Endothelial cell of umbilical vein (primary cell): ENCODE data around the gene MICAL3. TPM values are rescaled to one million over a fixed set of nuclear protein-coding genes. Genes with fewer than 3 reads are reported as not detected.

Experiments
- BruUV-seq: library from RNA; stranded (reverse); fragments of 400-500 nt; replicated peaks from 2 replicates; lab custom pipeline; 2021; lab: Mats Ljungman, UMichigan
- CTCF ChIA-PET: fragments of 300-600, 350-600 bp; sonication (Branson Sonifier 250); formaldehyde crosslinking; loops from one replicate; lab custom pipeline; 2021; ENCODE audit warnings: antibody characterized with exemption, inconsistent platforms; lab: Charles Lee
- POLR2A ChIA-PET: fragments of 300-600, 350-600 bp; sonication (Branson Sonifier 250); formaldehyde crosslinking; loops from one replicate; lab custom pipeline; 2021; ENCODE audit warnings: antibody characterized with exemption, inconsistent platforms; lab: Charles Lee
- DNase-seq: peaks from one replicate; pipeline ENCODE4 v3.0.0-alpha.2; 2011; ENCODE audit warnings: low read depth, low spot score
- FAIRE-seq: peaks from 2 replicates; lab custom pipeline; 2011; peaks lifted over from hg19 to GRCh38; lab: Jason Lieb, UNC
- H2AFZ ChIP-seq: 2 replicates; pipeline ENCODE4 v1.6.0; 2012; ENCODE audit warnings: low read depth, low read length, control low read depth, inconsistent platforms
- H3K27ac ChIP-seq: 2 replicates; pipeline ENCODE4 v1.5.1; 2011; ENCODE audit warnings: low read depth, mild to moderate bottlenecking, control low read depth, low read length, moderate library complexity; ENCODE audit not compliant: insufficient read depth
- H3K27me3 ChIP-seq, 2 experiments: 2 replicates each; pipeline versions ENCODE4 v1.6.0 to v1.6.1; 2011; ENCODE audit warnings: low read length in 2 of 2, mixed read lengths in 1 of 2; ENCODE audit not compliant: control insufficient read depth in 2 of 2, insufficient read depth in 2 of 2
- H3K36me3 ChIP-seq, 2 experiments: 2 replicates in 1 of 2; 3 replicates in 1 of 2; pipeline ENCODE4 v1.5.1; 2011; ENCODE audit warnings: low read length in 2 of 2, mild to moderate bottlenecking in 1 of 2, moderate library complexity in 1 of 2; ENCODE audit not compliant: control insufficient read depth in 2 of 2, insufficient read depth in 2 of 2; ENCODE audit errors: extremely low read depth in 1 of 2
- H3K4me1 ChIP-seq: 3 replicates; pipeline ENCODE4 v1.5.1; 2011; ENCODE audit warnings: mild to moderate bottlenecking, low read length; ENCODE audit not compliant: control insufficient read depth, insufficient read depth; ENCODE audit errors: extremely low read depth
- H3K4me2 ChIP-seq: 2 replicates; pipeline ENCODE4 v1.6.1; 2011; ENCODE audit warnings: low read length, control low read depth, mixed read lengths; ENCODE audit not compliant: insufficient read depth
- H3K4me3 ChIP-seq, 3 experiments: fragments of 200-600 bp in 1 of 3; sonication (generic), shearing (Covaris generic) in 1 of 3; replicated peaks in 1 of 3; 2 replicates each; pipeline ENCODE4 v1.5.1; 2011 to 2016; ENCODE audit warnings: control low read depth in 3 of 3, low read length in 3 of 3, mild to moderate bottlenecking in 2 of 3, inconsistent platforms in 1 of 3, low read depth in 1 of 3, moderate library complexity in 1 of 3; ENCODE audit not compliant: insufficient read depth in 1 of 3
- H3K79me2 ChIP-seq: 2 replicates; pipeline ENCODE4 v1.6.0; 2012; ENCODE audit warnings: low read length, inconsistent platforms; ENCODE audit not compliant: control insufficient read depth, insufficient read depth
- H3K9ac ChIP-seq: replicated peaks from 2 replicates; pipeline ENCODE3; 2011; ENCODE audit warnings: low read length, control low read depth; ENCODE audit not compliant: insufficient read depth; ENCODE audit errors: extremely low read depth
- H3K9me1 ChIP-seq: replicated peaks from 3 replicates; pipeline ENCODE4 v1.6.0; 2011; ENCODE audit warnings: mild to moderate bottlenecking, low read length; ENCODE audit not compliant: control insufficient read depth, insufficient read depth; ENCODE audit errors: extremely low read depth
- H3K9me3 ChIP-seq: replicated peaks from 2 replicates; pipeline ENCODE4 v1.5.1; 2012; ENCODE audit warnings: low read length, inconsistent platforms; ENCODE audit not compliant: control insufficient read depth, insufficient read depth
- H4K20me1 ChIP-seq: replicated peaks from 2 replicates; pipeline ENCODE3; 2011; ENCODE audit warnings: mild to moderate bottlenecking, low read length; ENCODE audit not compliant: control insufficient read depth, insufficient read depth; ENCODE audit errors: extremely low read depth
- CTCF ChIP-seq, 2 donors: IDR thresholded peaks; 1 replicate in 1 of 2; 2 replicates in 1 of 2; pipeline ENCODE4 v1.5.1; 2011; ENCODE audit warnings: low read length in 2 of 2, mild to moderate bottlenecking in 2 of 2, moderate library complexity in 2 of 2, control low read depth in 1 of 2, inconsistent platforms in 1 of 2, low read depth in 1 of 2; ENCODE audit not compliant: insufficient read depth in 1 of 2; ENCODE audit errors: extremely low read depth in 1 of 2
- EZH2 ChIP-seq: IDR thresholded peaks from 2 replicates; pipeline ENCODE4 v1.6.1; 2012; ENCODE audit warnings: borderline replicate concordance, low read depth, mild to moderate bottlenecking, moderate library complexity, low read length, inconsistent platforms; ENCODE audit not compliant: severe bottlenecking
- FOS ChIP-seq: IDR thresholded peaks from 2 replicates; pipeline ENCODE4 v1.6.1; 2011; ENCODE audit warnings: mild to moderate bottlenecking, low read length, moderate library complexity, borderline replicate concordance; ENCODE audit not compliant: insufficient read depth
- GATA2 ChIP-seq: IDR thresholded peaks from 2 replicates; pipeline ENCODE4 v1.7.0; 2011; ENCODE audit warnings: low read depth, mild to moderate bottlenecking, moderate library complexity, mixed read lengths, low read length; ENCODE audit not compliant: insufficient read length, insufficient read depth
- JUN ChIP-seq: IDR thresholded peaks from 2 replicates; pipeline ENCODE4 v1.6.1; 2011; ENCODE audit warnings: borderline replicate concordance, low read depth; ENCODE audit not compliant: insufficient read length, insufficient read depth
- MAX ChIP-seq: IDR thresholded peaks from 2 replicates; pipeline ENCODE4 v1.6.1; 2011; ENCODE audit not compliant: insufficient read depth, insufficient read length
- MYC ChIP-seq: IDR thresholded peaks from one replicate; pipeline ENCODE4 v1.6.1; 2011; ENCODE audit warnings: mild to moderate bottlenecking, low read depth, low read length
- POLR2A ChIP-seq: IDR thresholded peaks from 2 replicates; pipeline ENCODE4 v1.6.1; 2012; ENCODE audit warnings: low read depth, mild to moderate bottlenecking, control low read depth, low read length
- POLR2AphosphoS5 ChIP-seq: IDR thresholded peaks from 2 replicates; pipeline ENCODE4 v1.6.1; 2012; ENCODE audit warnings: low read depth, mild to moderate bottlenecking, control low read depth, low read length, moderate library complexity; ENCODE audit not compliant: insufficient read depth
- dilution Hi-C: fragments of 300-500 bp; cut with MboI; formaldehyde crosslinking; loops from one replicate; pipeline ENCODE4 v1.15.0; 2019; ENCODE audit warnings: low sequenced_read_pairs; ENCODE audit not compliant: extremely low pct_ligation_motif_present
- intact Hi-C: fragments of 100-400 bp; cut with micrococcal nuclease; formaldehyde crosslinking; loops from one replicate; pipeline ENCODE4 v1.10.0; 2022
- polyA plus RNA-seq, 4 experiments: library from polyadenylated mRNA; depleted of rRNA in 3 of 4; stranded (reverse) in 3 of 4; unstranded in 1 of 4; fragments of >200 nt; gene quantifications; 2 replicates each; pipeline versions ENCODE4 v1.2.1 to v1.2.3, GENCODE V29; 2011 to 2012; ENCODE audit warnings: missing spikeins in 1 of 4
- total RNA-seq: library from RNA; stranded (reverse); gene quantifications from 2 replicates; pipeline ENCODE4 v1.2.3, GENCODE V29; 2021

Gene MICAL3
- total and polyA plus RNA-seq, 2 donors (not counting 3 experiments of a cell fraction or from before 2014, with no cell fraction given), result 14.5 to 63.7 TPM

- peaks cover 68% of the 10 kb centered on the region for H3K79me2 ChIP-seq
- TF ChIP-seq FOS (no peak), CTCF (IDR thresholded peaks at IDR 0.05; ENCODE audit: extremely low read depth in 1 of 2, insufficient read depth in 1 of 2, low read depth in 1 of 2, low read length in 2 of 2) (no peak), JUN (no peak), POLR2A (no peak), EZH2 (no peak), POLR2AphosphoS5 (no peak), MAX (no peak), MYC (no peak), GATA2 (no peak)
- intact Hi-C loops, result no loop called here
- no TSS peak for BruUV-seq
- no peaks in the 10 kb centered on the region for H3K9me1 ChIP-seq
- H4K20me1 ChIP-seq, result no peaks in the 10 kb centered on the region
- no peak overlapping the region for H3K27ac ChIP-seq
- FAIRE-seq (no peak), DNase-seq (no peak)
- ChIA-PET POLR2A (no interaction called here), CTCF (no interaction called here)
- no peak overlapping the region for H2AFZ ChIP-seq
- dilution Hi-C loops, result no loop called here
- no peaks in the 10 kb centered on the region for H3K9me3 ChIP-seq
- no peak overlapping the region for H3K4me3 ChIP-seq
- no peaks in the 10 kb centered on the region for H3K27me3 ChIP-seq
- H3K36me3 ChIP-seq, result no peaks in the 10 kb centered on the region
- peaks cover 5% of the 10 kb centered on the region for H3K4me1 ChIP-seq
- no peak overlapping the region for H3K4me2 ChIP-seq
- no peak overlapping the region for H3K9ac ChIP-seq
Measured at GRCh38 chr22:17945156-17945887, 79.0 kb downstream of the MICAL3 start.
